Trophoblast cell (in vitro differentiated cells and primary cell): ENCODE data around the gene STK10.
"Not testable (repeated sequence)": the region's sequence is repeated elsewhere in the genome, so short reads cannot be mapped to it uniquely, and the experiment has no call there.

Experiments
- DNase-seq, 2 donors: peaks; one replicate each; pipeline ENCODE4 v3.0.0-alpha.2; 2016
- H2AFZ ChIP-seq: 2 replicates; pipeline ENCODE4 v1.6.1; 2013; ENCODE audit warnings: low read length, moderate library complexity, mild to moderate bottlenecking; ENCODE audit not compliant: insufficient read depth, poor library complexity
- H2AK5ac ChIP-seq: 2 replicates; pipeline ENCODE4 v1.6.1; 2013; ENCODE audit warnings: mild to moderate bottlenecking, low read length
- H2BK120ac ChIP-seq: 2 replicates; pipeline ENCODE4 v1.6.1; 2013; ENCODE audit warnings: low read length, mild to moderate bottlenecking, moderate library complexity; ENCODE audit not compliant: insufficient read depth, poor library complexity
- H2BK12ac ChIP-seq: 2 replicates; pipeline ENCODE4 v1.6.1; 2013; ENCODE audit warnings: mild to moderate bottlenecking, low read length, moderate library complexity
- H2BK5ac ChIP-seq: 2 replicates; pipeline ENCODE4 v1.6.1; 2013; ENCODE audit warnings: low read length, low read depth, moderate library complexity, mild to moderate bottlenecking; ENCODE audit not compliant: poor library complexity
- H3K14ac ChIP-seq: 2 replicates; pipeline ENCODE4 v1.6.1; 2013; ENCODE audit warnings: mild to moderate bottlenecking, low read length
- H3K18ac ChIP-seq: 2 replicates; pipeline ENCODE4 v1.6.1; 2013; ENCODE audit warnings: mild to moderate bottlenecking, low read length
- H3K23ac ChIP-seq: 2 replicates; pipeline ENCODE4 v1.6.1; 2013; ENCODE audit warnings: low read length
- H3K27ac ChIP-seq: 2 replicates; pipeline ENCODE4 v1.5.1; 2013; ENCODE audit warnings: low read depth, mild to moderate bottlenecking, inconsistent platforms, low read length, moderate library complexity
- H3K27me3 ChIP-seq: 2 replicates; pipeline ENCODE4 v1.6.1; 2013; ENCODE audit warnings: inconsistent platforms, mild to moderate bottlenecking, low read length, moderate library complexity; ENCODE audit not compliant: insufficient read depth
- H3K36me3 ChIP-seq, 2 experiments: 1 replicate in 1 of 2; 2 replicates in 1 of 2; pipeline ENCODE4 v1.6.1; 2013; ENCODE audit warnings: low read length in 2 of 2, mild to moderate bottlenecking in 2 of 2, moderate library complexity in 1 of 2; ENCODE audit not compliant: insufficient read depth in 2 of 2, control insufficient read depth in 1 of 2
- H3K4ac ChIP-seq: 2 replicates; pipeline ENCODE4 v1.6.1; 2013; ENCODE audit warnings: low read depth, mild to moderate bottlenecking, low read length, moderate library complexity
- H3K4me1 ChIP-seq, 2 experiments: 1 replicate in 1 of 2; 2 replicates in 1 of 2; pipeline ENCODE4 v1.6.1; 2013; ENCODE audit warnings: low read length in 2 of 2, mild to moderate bottlenecking in 2 of 2, moderate library complexity in 1 of 2; ENCODE audit not compliant: insufficient read depth in 2 of 2, control insufficient read depth in 1 of 2
- H3K4me2 ChIP-seq: 2 replicates; pipeline ENCODE4 v1.6.1; 2013; ENCODE audit warnings: inconsistent platforms, mild to moderate bottlenecking, low read length, moderate library complexity
- H3K4me3 ChIP-seq: 2 replicates; pipeline ENCODE4 v1.5.1; 2013; ENCODE audit warnings: mild to moderate bottlenecking, low read depth, low read length, inconsistent platforms
- H3K79me1 ChIP-seq: one replicate; pipeline ENCODE4 v1.6.1; 2013; ENCODE audit warnings: low read length
- H3K79me2 ChIP-seq: 2 replicates; pipeline ENCODE4 v1.6.1; 2013; ENCODE audit warnings: low read length, mild to moderate bottlenecking; ENCODE audit not compliant: control insufficient read depth, insufficient read depth, poor library complexity
- H3K9ac ChIP-seq: 2 replicates; pipeline ENCODE4 v1.6.1; 2013; ENCODE audit warnings: mild to moderate bottlenecking, low read length
- H3K9me3 ChIP-seq: 2 replicates; pipeline ENCODE4 v1.6.1; 2013; ENCODE audit warnings: low read depth, mild to moderate bottlenecking, control low read depth, inconsistent platforms, low read length; ENCODE audit not compliant: insufficient read depth
- H4K12ac ChIP-seq: 2 replicates; pipeline ENCODE4 v1.6.1; 2013; ENCODE audit warnings: low read depth, mild to moderate bottlenecking, low read length, moderate library complexity
- H4K8ac ChIP-seq: 2 replicates; pipeline ENCODE4 v1.6.1; 2013; ENCODE audit warnings: low read depth, mild to moderate bottlenecking, low read length, moderate library complexity
- H4K91ac ChIP-seq: one replicate; pipeline ENCODE4 v1.6.1; 2013; ENCODE audit warnings: low read depth, mild to moderate bottlenecking, low read length, moderate library complexity
- WGBS: extraction: QIAGEN DNeasy Blood & Tissue Kit; methylation state at CpG from one replicate; pipeline ENCODE4 v1.1.7; 2013; ENCODE audit warnings: missing lambda C conversion rate; ENCODE audit not compliant: insufficient read length, insufficient coverage; ENCODE audit errors: extremely low coverage; 5-methylcytosine and 5-hydroxymethylcytosine counted together

STK10 gene

DNA sequence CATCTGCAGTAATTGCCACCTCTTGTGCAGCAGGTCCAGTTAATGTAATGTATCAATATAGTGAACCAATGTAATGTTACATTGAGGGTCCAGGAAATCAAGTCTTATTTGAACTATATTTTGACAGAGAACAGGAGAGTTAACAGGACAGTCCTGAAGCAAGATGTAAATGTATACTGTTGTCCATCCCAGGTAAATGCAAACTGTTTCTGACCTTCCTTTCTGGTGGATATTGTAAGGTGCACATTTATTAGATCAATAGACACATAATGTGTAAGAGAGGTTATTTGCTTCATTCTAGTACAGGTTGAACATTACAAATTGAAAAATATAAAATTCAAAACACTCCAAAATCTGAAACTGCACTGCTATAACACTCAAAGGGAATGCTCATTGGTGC is 158.1 kb downstream of the STK10 start:
- Histone ChIP-seq H2BK120ac (no peak overlapping the region), H3K36me3 (no peaks in the 10 kb centered on the region), H3K9me3 (no peaks in the 10 kb centered on the region), H3K23ac (no peak overlapping the region), H4K8ac (no peak overlapping the region), H2BK5ac (no peak overlapping the region), H3K27me3 (no peaks in the 10 kb centered on the region), H2BK12ac (no peak overlapping the region), H2AFZ (no peak overlapping the region), H3K14ac (no peak overlapping the region), H4K12ac (no peak overlapping the region), H4K91ac (no peak overlapping the region), H3K79me2 (no peaks in the 10 kb centered on the region), H3K18ac (no peak overlapping the region), H3K4me1 (no peaks in the 10 kb centered on the region), H2AK5ac (no peak overlapping the region), H3K4me3 (no peak overlapping the region), H3K79me1 (no peaks in the 10 kb centered on the region), H3K4ac (no peak overlapping the region), H3K27ac (no peak overlapping the region), H3K4me2 (no peak overlapping the region), H3K9ac (no peak overlapping the region)
- no peak for DNase-seq

DNA sequence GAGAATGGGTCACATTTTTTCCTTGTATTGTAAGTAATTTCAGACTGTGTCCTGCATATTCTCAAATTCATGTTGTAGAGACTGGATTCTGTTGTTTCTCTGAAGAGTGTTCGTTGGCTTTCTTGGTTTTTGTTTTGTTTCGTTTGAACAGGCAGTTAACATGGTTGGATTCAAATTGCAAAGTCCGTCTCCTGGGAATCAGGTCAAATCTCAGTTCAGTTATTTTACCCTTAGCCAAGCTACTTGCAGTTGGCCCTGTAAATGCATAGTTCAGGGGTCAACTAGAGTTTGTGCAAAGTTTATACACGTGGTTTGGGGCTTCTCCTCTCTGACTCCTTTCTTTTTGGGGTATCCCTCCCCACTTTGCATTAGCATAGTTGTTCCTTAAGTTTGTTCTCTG is 159.9 kb downstream of the STK10 start:
- no peak overlapping the region for H3K4ac ChIP-seq
- no peak overlapping the region for H2BK12ac ChIP-seq
- H4K8ac ChIP-seq, result no peak overlapping the region
- no peak overlapping the region for H3K4me3 ChIP-seq
- no peaks in the 10 kb centered on the region for H3K4me1 ChIP-seq
- no peak overlapping the region for H3K4me2 ChIP-seq
- no peak overlapping the region for H2AK5ac ChIP-seq
- no peaks in the 10 kb centered on the region for H3K36me3 ChIP-seq
- H3K9me3 ChIP-seq, result no peaks in the 10 kb centered on the region
- H2BK5ac ChIP-seq, result no peak overlapping the region
- WGBS, result no CpG with 5 or more reads among the region's 4 CpGs
- no peaks in the 10 kb centered on the region for H3K27me3 ChIP-seq
- H3K23ac ChIP-seq, result no peak overlapping the region
- H3K9ac ChIP-seq, result no peak overlapping the region
- DNase-seq, result no peak
- H4K91ac ChIP-seq, result no peak overlapping the region
- no peak overlapping the region for H3K27ac ChIP-seq
- H2AFZ ChIP-seq, result no peak overlapping the region
- no peak overlapping the region for H3K18ac ChIP-seq
- no peaks in the 10 kb centered on the region for H3K79me2 ChIP-seq
- no peaks in the 10 kb centered on the region for H3K79me1 ChIP-seq
- H2BK120ac ChIP-seq, result no peak overlapping the region
- no peak overlapping the region for H4K12ac ChIP-seq
- H3K14ac ChIP-seq, result no peak overlapping the region

DNA sequence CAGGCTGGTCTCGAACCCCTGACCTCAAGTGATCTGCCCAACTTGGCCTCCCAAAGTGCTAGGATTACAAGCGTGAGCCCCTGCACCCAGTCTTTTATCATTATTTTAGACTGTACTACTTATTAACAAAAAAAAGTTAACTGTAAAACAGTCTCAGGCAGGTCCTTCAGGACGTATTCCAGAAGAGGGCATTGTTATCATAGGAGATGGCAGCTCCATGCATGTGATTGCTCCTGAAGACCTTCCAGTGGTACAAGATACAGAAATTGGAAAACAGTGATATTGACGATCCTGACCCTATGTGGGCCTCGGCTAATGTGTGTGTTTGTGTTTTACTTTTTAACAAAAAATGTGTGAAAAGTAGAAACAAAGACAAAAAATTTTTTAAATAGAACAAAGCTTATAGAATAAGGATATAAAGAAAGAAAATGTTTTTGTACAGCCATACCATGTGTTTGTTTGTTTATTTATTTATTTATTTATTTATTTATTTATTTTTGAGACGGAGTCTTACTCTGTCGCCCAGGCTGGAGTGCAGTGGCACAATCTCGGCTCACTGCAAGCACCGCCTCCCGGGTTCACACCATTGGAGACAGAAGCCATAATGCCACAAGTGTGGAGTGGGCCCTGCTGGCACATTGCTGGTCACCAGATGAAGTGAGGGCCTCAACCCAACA is 167.8 kb downstream of the STK10 start:
- not testable (repeated sequence) for H2AFZ ChIP-seq, H4K8ac ChIP-seq, H2BK120ac ChIP-seq, H4K91ac ChIP-seq, H3K18ac ChIP-seq, H3K4me2 ChIP-seq, H3K23ac ChIP-seq, H2BK5ac ChIP-seq, H2BK12ac ChIP-seq, H3K79me1 ChIP-seq, DNase-seq, H3K9ac ChIP-seq, H3K36me3 ChIP-seq, H3K4me1 ChIP-seq, H3K9me3 ChIP-seq, H3K79me2 ChIP-seq, H3K4ac ChIP-seq, H3K4me3 ChIP-seq, H4K12ac ChIP-seq, H3K27ac ChIP-seq, H3K27me3 ChIP-seq, H3K14ac ChIP-seq, H2AK5ac ChIP-seq
- WGBS, result no CpG with 5 or more reads among the region's 10 CpGs

DNA sequence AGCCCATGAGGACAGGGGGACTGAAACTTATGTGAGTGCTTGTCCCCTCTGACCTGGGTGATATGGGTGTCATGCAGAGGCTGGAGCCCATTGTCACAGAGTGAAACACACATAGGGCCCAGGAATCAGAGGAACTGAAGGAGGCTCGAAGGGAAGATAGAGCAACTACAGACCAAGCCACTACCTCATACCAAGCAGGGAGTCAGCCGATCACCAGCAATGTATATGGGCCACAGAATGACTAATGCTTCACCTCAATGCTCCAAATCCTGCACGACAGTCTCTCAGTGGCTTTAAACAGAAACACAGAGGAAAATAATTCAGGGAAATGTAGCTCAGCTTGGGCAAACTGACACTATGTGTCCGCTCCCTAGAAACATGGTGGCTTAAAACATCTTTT is 172.7 kb downstream of the STK10 start:
- H3K4me3 ChIP-seq, result no peak overlapping the region
- no peak overlapping the region for H2AK5ac ChIP-seq
- no peaks in the 10 kb centered on the region for H3K79me2 ChIP-seq
- no CpG with 5 or more reads among the region's 4 CpGs for WGBS
- H3K27ac ChIP-seq, result no peak overlapping the region
- H3K14ac ChIP-seq, result no peak overlapping the region
- no peaks in the 10 kb centered on the region for H3K79me1 ChIP-seq
- H2AFZ ChIP-seq, result no peak overlapping the region
- no peak overlapping the region for H3K18ac ChIP-seq
- H3K4me1 ChIP-seq, result no peaks in the 10 kb centered on the region
- H3K4me2 ChIP-seq, result no peak overlapping the region
- no peak overlapping the region for H3K4ac ChIP-seq
- no peaks in the 10 kb centered on the region for H3K36me3 ChIP-seq
- H2BK120ac ChIP-seq, result no peak overlapping the region
- H2BK5ac ChIP-seq, result no peak overlapping the region
- H4K12ac ChIP-seq, result no peak overlapping the region
- no peaks in the 10 kb centered on the region for H3K27me3 ChIP-seq
- no peak overlapping the region for H2BK12ac ChIP-seq
- DNase-seq, result no peak
- no peak overlapping the region for H3K9ac ChIP-seq
- H4K91ac ChIP-seq, result no peak overlapping the region
- no peaks in the 10 kb centered on the region for H3K9me3 ChIP-seq
- H4K8ac ChIP-seq, result no peak overlapping the region
- H3K23ac ChIP-seq, result no peak overlapping the region
